ENCODE data around the gene CPT1C.

CPT1C gene

GRCh38 chr19:49684251-49684982, 6.5 kb upstream of the CPT1C start:
- no peak for DNase-seq

- no peak for DNase-seq
These were observed 5.8 kb upstream of the CPT1C start for GRCh38 chr19:49684983-49685553.

- no peak for DNase-seq
These were observed 5.0 kb upstream of the CPT1C start for GRCh38 chr19:49685845-49686332.

- DNase-seq = no peak
These were observed 4.3 kb upstream of the CPT1C start for GRCh38 chr19:49686503-49687088.

- no peak for DNase-seq
These were observed 3.8 kb upstream of the CPT1C start for GRCh38 chr19:49687150-49687549.

GRCh38 chr19:49687566-49688316, 3.2 kb upstream of the CPT1C start:
- DNase-seq = no peak

GRCh38 chr19:49688531-49689132, 2.3 kb upstream of the CPT1C start:
- no peak for DNase-seq

- DNase-seq = peak; percentile 31
These were observed 1.5 kb upstream of the CPT1C start, which contains the start of gene ADM5 for GRCh38 chr19:49689133-49690078. ADM5 (plus strand) TSS chr19:49689594; CDS start chr19:49689838, 244 bp downstream.

GRCh38 chr19:49690079-49690655, 749 bp upstream of the CPT1C start:
- DNase-seq = no peak

- DNase-seq = peak; percentile 56
These were observed 579 bp downstream of the CPT1C start for GRCh38 chr19:49691243-49692146.

GRCh38 chr19:49692147-49692506, 1.2 kb downstream of the CPT1C start:
- no peak for DNase-seq

- DNase-seq = no peak
These were observed 5.2 kb downstream of the CPT1C start for GRCh38 chr19:49696115-49696514.

- DNase-seq = no peak
These were observed 5.9 kb downstream of the CPT1C start for GRCh38 chr19:49696865-49697264.

- DNase-seq = no peak
These were observed 8.4 kb downstream of the CPT1C start for GRCh38 chr19:49699364-49699763.

- no peak for DNase-seq
These were observed 9.6 kb downstream of the CPT1C start for GRCh38 chr19:49700563-49700962.

GRCh38 chr19:49701271-49701786, 10.4 kb downstream of the CPT1C start:
- DNase-seq = no peak

GRCh38 chr19:49704888-49705642, 14.1 kb downstream of the CPT1C start:
- DNase-seq = no peak

- no peak for DNase-seq
These were observed 15.0 kb downstream of the CPT1C start for GRCh38 chr19:49705919-49706318.

- DNase-seq = no peak
These were observed 19.5 kb downstream of the CPT1C start for GRCh38 chr19:49710372-49710951.

Data from SHP77 treated with DMSO at 0.1 percent for 48 hours (cell line).